Activated naive CD4-positive, alpha-beta T cell (primary cell): ENCODE measurements around the gene CAMK2B.
"Not testable (repeated sequence)": the region's sequence is repeated elsewhere in the genome, so short reads cannot be mapped to it uniquely, and the experiment has no call there.

ENCODE experiments used
- DNase-seq, 4 experiments: peaks; one replicate each; lab custom pipeline; 2025; lab: John Stamatoyannopoulos, UW

CAMK2B gene

DNA sequence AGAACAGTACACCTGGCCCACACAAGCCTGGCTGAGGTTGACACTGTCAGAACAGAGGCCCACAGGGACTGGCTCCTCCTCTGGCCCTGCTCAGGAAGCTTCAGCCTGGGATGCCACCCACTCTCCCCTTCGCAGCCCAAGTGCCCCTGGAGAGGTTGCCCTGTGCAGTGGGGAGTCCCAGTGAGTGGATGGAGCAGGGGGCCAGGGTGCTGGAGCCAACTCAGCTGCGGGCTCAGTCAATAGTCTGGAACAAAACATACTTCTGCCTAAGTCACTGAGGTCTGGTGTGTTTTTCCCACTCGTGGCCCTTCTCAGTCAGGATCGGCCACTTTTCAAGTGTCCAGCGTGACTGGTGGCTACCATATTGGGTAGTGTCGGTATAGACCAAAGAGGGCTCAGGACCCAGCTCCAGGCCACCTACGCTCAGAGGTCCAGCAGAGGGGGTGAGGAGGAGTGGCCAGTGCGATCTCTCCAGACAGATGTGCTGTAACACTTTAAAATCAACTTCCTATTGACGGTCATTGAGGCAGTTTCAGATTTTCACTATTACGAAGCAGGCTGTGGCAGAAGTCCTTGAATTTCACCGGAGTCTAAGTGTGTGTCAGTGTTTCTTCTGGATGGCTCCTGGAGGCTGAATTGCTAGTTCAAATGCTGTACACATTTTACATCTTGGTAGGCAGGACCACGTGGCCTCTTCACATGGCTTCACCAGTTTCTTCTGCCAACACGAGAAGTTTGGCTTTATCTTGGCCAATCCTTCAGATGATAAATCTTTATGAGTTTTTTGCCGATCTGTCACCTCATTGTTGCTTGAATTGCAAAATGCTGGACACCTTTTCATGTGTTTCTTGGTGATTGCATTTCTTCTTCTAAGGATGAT, 135.2 kb downstream of the CAMK2B start:
- DNase-seq, result no peak

DNA sequence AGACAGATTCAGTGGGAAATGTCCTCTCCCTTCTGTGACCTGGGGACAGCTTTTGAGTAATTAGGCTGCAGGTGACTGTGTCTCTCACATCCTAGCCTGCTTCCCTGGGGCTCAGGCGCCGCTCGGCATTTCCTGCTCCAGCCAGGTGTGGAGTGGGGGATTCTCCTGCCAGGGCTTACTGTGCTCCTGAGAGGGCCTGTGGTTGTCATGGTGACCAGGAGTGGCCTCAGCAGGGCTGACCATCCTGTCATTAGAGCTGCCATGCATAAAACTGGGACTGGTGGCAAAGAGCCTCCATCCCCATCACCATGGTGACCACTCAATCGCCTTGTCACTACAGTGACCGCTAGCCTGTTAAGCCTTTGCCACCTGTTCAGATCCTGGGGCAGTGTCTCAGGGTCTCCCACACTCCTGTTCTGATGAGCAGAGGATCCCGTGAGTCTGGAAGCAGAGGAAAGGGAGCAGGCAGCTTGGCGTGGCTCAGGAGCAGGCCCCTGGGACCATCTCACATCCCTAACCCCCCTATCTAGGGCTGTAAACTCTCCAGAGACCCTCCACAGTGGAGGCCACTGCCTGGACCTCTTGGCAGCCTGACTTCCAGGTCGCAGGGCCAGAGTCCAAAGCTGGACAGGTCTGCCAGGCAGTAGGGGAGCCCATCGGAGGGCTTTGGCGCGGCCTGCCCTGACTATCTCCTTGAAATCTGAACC, 136.0 kb downstream of the CAMK2B start, which contains the start of gene GCK:
GCK (minus strand) TSS at position 154 of the 707 bp plus-strand sequence. CDS start 486 bp downstream, outside the sequence.
- no peak for DNase-seq

DNA sequence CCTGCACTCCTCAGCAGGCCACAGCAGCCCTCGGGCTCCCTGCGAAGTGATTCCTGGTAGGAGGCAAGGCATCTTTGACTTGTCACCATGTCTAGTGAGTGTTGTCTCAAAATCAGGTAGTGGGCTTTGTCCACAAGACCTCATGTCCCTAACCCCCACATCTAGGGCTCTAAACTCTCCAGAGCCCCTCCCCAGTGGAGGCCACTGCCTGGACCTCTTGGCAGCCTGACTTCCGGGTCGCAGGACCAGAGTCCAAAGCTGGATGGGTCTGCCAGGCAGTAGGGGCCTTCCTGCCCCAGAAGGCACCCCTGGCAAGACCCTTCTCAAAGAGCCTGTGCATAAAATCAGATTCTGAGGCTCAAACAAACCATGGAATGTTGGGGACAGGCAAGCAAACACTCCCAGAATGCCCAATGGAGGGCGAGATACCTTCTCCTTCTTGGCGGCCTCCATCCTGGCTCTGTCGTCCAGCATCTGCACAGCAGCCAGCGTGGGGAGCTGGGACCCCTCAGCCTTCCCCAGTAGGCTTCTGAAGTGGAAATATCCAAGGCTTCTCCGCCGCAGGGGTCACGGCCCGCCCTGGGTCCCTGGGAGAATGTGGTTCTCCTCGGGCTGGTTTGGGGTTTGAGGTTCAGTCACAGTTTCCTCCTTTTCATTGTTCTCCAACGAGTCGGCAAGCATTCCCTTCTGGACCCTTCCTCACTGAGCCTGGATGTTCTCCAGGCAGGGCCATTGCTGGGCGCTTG, 136.7 kb downstream of the CAMK2B start:
- no peak for DNase-seq

DNA sequence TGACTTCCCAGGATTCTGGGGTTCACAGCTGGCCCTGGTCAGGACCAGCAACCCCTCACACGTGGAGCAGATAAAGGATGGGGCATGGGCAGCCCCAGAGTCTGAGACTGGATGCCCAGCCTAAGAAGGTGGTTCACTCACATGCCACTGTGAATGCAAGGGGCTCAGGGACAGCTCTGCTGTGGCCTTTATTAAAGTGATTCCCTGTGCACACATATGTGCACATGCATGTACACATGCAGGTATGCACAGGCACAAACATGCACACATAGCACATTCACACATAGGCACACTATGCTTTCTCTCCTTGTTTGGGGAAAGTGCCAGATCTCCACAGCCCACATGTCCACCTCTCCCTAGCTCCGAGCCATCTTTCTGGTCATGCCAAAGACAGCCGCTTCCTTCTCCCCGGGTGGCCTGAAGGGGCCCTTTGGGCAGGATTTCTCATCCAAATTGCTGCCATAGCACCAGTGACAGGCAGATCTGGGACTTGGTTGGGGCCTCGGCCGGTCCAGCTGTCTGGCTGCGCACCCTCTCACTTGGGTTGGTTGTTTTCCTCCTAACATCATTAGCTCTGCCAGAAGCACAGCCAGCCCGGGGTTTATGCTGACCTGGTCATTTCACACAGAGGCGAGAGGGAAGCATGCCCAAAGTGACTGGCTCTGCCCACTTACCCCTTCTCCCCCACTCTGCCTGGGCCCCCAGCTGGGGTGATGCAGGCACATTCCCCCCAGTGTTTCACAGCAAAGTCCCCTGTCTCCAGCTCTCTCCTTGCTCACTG, 137.6 kb downstream of the CAMK2B start:
- DNase-seq, result no peak

DNA sequence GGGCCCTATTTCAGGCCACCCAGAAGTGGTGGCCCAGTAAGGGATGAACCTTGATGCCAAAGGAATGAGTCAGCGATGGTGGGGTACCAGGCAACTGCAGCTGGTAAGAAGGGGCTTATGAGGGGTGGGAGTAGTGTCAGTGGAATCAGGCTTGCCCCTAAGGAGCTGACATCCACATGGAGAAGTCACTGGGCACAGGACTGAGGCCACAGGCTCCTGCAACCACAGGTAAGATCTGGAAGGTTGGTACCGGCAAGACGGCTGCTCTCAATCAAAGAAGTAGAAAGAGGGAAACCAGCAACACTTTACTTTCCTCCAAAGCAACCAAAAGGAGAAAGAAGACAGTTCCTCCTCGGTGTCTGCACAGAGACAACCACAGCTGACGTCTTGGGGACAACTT, 138.7 kb downstream of the CAMK2B start:
- DNase-seq, result no peak

DNA sequence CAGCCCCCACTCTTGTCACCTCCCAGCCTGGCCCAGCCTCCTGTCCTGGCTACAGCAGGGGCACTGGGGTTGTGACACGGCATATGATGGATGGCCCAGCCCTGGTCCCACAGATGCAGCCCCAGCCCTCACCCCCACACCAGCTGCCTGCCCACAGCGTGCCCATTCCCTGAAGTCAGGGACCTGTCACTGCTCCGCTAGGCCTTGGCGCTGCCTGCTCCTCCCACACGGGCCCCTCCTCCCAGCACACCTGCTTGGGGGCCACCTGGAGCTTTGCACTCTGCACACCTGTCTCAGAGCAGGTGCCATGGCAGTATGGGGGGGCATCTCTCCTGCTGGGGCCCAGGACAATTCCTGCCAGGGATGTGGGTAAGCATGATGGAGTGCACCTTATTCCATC, 139.7 kb downstream of the CAMK2B start:
- DNase-seq, result no peak

DNA sequence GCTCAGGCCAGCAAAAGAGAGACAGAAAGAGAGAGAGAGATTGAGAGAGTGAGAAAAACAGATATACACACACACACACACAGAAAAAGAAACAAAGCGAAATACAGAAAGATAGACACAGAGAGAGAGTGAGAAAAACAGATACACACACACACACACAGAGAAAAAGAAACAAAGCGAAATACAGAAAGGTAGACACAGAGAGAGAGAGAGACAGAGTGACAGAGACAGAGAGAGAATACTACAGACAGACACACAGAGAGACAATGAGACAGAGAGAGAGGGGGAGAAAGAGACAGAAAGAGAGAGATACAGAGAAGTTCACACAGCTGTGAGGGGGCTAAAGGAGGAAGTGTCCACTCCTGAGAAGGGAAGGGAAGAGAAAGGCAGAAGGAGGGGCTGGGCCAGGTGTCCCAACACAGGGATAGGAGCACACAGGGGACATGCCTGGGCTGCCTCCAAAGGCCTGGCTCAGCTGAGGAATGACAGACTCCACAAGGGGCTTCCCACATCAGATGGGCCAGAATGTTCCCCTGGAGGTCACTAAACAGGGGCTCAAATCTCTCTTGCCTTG, 140.4 kb downstream of the CAMK2B start:
- no peak for DNase-seq

DNA sequence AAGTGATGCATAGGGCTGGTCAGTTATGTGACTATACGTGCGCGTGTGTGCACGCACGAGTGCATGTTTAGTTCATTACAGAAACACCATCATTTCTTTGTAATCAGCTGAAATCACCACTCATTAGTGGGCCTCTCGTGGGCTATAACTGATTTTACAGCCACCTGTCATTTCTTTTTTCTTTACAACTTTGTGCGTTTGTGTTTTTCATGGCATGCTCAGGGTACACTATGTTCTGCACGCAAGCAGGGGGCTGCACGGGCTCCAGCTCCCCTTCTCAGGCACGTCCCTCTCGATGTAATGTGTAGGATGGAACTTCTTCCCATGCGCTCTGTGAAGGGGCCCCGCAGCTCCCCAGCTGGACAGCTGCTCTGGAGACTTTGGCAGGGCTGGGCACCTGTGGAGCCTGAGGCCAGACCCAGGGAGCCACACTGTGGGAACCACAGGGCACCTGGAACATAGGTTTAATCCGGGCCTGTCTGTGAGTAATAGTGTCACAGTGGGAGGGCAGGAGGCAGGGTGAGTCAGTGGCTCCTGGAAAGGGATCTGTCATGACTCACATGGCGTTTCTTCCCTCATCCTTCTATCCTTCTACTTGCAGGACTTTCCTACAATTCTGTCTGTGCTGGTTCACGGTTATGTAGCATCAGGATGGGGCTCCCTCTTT, 141.1 kb downstream of the CAMK2B start:
- no peak for DNase-seq

DNA sequence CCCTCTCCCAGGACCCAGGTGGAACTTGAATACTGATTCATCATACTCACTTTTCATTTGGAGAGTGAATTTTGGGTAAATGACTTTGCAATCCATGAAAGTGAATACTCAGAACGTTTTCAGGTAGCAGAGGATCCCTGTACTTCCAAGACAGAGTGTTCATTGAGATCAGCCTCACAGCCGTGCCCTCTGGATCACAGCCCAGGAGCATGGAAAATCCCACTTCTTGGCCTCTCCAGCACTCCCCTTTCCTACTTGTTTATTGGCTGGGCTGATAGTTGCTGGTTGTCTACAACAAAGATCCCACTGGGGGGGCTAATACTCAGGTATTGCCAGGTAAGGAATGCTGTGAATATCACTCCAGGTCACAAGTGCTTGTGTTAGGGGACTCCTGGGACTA, 142.0 kb downstream of the CAMK2B start:
- no peak for DNase-seq

DNA sequence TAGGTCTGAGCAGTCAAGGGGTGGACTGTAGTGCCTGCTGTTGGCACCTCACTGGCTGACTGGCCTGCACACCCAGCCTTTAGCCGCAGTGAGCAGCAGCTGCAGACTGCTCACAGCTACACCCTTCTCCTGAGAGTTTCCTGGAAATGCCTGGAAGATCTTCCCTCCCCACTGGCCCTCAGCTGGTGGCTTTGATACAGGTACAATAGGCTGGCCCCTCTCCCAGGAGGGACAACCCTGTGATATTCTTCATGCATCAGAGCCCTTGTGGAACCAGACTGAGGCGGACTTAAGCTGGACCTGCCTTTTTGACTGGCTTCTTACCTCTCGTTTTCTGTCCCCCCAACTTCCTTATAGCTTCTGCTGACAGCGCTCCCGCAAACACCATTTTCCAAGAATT, 142.6 kb downstream of the CAMK2B start:
- no peak for DNase-seq

DNA sequence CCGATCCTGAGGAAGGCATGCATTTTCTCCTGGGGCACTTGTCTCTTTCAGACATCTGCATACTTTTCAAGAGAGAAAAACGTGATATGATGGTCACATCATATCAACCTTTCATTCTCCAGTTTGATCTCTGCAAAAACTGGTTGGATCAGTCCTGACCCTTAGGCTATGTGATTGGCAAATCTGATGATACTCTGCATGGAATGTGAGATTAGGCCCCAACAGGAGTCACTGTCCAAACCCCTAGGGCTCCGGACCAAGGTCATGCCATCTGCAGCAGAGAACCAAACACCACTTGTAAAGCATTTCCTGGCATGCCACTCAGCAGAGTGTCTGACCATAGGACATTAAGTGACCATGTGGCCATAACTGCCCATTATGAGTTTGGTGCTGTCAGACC, 144.8 kb downstream of the CAMK2B start:
- DNase-seq, result no peak

DNA sequence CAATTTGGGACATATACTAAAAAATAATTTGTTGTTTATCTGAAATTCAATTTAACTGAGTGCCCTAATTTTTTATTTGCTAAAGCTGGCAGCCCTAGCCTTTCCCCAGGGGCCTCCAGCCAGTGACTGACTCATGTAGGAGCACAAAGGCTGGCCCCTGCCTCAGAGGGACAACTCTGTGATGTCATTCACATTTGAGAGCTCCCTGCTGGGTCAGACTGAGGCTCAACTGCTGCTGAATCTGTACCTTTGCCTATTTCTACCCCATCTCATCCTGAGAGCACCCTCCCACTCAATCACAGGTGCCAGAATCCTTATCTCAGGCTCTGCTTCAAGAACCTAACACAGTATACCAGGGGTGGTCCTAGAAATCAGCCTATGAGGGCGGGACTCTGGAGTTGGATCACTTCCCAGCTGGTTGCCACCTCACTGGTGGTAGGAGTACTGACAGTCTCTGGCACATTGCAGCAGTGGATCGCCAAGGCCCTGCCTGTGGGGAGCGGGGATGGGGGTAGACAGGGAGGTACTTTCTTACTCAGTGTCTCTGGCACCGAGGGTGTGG, 147.7 kb downstream of the CAMK2B start:
- no peak for DNase-seq

DNA sequence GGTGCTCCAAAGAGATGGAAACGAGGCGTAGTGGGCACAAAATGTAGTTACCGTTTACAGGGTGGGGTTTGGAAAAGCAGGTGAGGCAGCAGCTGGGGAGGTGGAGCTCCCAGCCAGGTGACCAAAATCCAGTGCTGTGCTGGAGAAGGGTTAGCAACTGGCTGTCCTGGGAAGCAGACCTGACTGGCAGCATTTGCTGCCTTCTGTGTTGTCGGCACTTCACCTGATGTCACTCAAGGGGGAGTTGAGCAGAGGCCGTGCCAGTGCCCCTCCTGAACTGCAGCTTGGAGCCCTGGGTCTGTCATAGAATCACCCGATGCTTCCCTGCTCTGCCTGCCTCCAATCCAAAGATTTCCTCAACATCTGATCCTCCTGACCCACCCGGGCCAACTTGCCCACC, 148.9 kb downstream of the CAMK2B start:
- DNase-seq, result no peak

DNA sequence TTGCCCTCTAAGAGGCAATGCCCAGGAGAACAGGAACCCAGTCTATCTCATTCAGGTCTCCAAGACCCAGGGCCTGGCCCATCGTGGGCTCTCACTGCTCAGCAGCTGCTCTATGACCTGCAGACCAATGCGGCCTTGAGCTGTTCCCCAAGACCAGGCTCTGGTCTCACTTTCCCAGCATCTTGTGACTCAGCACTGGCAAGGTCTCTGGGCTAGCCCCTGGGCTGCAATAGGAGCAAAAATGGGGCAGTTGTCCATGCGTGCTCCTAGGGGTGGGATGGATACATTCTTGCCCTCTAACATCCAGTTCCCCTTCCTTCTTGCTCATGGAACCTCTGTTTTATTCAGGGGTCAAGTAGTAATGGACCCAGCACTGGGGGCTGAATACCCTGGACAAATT, 149.7 kb downstream of the CAMK2B start:
- DNase-seq, result no peak

DNA sequence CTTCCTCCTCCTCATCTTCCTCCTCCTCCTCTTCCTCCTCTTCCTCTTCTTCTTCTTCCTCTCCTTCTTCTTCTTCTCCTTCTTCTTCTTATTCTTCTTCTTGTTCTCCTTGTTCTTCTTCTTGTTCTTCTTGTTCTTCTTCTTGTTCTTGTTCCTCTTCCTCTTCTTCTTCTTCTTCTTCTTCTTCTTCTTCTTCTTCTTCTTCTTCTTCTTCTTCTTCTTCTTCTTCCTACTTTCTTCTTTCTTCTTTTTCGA, 150.8 kb downstream of the CAMK2B start:
- not testable (repeated sequence) for DNase-seq

DNA sequence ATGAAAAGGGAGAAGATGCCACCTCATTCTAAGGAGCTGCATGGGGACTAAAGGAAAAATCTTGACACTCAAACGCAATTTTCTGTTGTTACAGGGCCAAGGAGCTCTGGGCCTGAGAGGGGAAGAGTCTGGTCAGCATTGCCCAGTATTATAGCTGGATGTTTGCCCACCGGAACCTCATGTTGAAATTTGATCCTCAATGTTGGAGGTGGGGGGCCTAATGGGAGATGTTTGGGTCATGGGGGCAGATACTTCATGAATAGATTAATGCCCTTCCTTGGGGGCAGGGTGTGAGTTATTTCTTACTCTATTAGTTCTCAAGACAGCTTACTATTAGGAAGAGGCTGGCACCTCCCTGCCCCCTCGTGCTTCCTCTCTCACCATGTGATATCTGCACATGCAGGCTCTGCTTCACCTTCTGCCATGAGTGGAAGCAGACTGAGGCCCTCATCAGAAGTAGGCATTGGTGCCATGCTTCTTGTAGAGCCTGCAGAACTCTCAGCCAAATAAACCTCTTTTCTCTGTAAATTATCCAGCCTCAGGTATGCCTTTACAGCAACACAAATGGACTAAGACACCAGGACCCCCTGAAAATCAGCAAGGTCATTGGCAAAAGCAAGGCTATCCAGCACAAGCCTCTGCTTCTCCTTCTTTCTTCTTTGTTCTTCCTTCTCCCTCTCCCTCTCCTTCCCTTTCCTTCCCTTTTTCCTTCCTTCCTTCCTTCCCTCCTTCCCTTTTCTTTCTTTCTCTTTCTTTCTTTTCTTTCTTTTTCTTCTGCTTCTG, 151.3 kb downstream of the CAMK2B start:
- DNase-seq, result no peak

DNA sequence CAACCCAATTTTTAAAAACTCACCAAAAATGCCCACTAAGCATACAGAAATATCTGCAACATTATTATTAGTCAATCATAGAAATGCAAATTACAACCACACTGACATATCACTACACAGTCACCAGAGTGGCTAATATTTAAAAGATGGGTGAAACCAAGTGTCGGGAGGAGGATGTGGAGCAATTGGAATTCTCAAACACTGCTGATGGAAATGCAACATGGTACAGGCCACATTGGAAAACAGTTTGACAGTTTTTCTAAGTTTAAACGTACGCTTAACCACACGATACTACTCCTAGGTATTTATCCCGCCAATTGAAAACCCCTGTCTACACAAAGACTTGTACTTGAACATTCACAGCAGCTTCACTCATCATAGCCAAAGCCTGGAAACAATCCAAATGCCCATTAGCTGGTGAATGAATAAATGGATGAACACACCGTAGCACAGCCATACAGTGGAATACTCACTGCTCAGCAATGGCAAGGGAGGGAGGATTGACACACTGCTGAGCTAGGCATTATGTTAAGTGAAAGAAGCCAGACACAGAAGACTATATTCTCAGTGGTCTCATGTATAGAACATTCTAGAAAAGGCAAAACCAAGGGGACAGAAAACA, 152.5 kb downstream of the CAMK2B start:
- DNase-seq, result no peak

DNA sequence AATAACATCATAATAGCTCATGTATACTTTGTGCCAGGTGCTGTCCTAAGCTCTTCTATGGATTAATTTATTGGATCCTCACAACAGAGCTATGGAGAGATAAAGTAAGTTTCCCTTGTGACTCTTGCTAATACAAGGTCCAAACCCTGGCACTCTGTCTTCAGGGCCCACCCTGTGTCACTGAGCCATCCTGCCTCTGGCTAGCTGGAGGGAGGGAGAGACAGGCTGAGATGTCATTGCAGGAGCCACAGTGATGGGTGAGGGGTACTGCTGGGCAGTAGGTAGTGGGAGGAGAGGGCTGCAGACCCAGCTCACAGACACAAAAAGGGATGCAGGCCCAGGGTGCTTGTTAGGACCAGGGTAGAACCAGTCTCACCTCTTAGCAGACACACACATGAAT, 153.0 kb downstream of the CAMK2B start:
- no peak for DNase-seq

DNA sequence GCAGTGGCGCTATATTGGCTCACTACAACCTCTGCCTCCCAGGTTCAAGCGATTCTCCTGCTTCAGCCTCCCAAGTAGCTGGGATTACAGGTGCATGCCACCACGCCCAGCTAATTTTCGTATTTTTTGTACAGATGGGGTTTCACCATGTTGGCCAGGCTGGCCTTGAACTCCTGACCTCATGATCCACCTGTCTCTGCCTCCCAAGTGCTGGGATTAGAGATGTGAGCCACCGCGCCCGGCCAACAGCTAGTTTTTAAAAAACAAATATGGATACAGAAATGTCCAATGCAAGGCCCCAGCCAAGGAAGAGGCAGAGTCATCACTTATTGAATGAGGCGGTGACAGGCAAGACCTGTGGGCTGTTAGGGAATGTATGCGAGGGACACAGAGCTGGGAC, 153.5 kb downstream of the CAMK2B start:
- DNase-seq, result not testable (repeated sequence)

DNA sequence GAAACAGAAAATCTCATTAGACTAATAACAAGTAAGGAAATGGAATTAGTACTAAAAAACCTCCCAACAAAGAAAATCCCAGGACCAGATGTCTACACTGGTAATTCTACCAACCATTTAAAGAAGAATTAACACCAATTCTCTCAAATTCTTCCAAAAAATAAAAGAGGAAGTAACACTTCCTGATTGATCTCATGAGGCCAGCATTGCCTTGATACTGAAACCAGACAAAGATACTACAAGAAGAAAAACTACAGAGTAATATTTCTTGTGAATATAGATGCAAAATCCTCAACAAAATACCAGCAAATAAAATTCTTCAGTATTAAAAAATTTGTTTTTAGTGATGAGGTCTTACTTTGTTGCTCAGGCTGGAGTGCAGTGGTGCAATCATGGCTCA, 157.5 kb downstream of the CAMK2B start:
- DNase-seq, result no peak
